GM21381 (cell line): ENCODE results near the gene CAP2.
"Not testable (repeated sequence)": the region's sequence is repeated elsewhere in the genome, so short reads cannot be mapped to it uniquely, and the experiment has no call there.

Experiments used
- ATAC-seq: cut with Tn5 transposase; IDR thresholded peaks from one replicate; pipeline ENCODE4 v1.9.1; 2021; ENCODE audit warnings: mild to moderate bottlenecking, moderate library complexity; ENCODE audit not compliant: unreplicated experiment

The CAP2 gene

DNA sequence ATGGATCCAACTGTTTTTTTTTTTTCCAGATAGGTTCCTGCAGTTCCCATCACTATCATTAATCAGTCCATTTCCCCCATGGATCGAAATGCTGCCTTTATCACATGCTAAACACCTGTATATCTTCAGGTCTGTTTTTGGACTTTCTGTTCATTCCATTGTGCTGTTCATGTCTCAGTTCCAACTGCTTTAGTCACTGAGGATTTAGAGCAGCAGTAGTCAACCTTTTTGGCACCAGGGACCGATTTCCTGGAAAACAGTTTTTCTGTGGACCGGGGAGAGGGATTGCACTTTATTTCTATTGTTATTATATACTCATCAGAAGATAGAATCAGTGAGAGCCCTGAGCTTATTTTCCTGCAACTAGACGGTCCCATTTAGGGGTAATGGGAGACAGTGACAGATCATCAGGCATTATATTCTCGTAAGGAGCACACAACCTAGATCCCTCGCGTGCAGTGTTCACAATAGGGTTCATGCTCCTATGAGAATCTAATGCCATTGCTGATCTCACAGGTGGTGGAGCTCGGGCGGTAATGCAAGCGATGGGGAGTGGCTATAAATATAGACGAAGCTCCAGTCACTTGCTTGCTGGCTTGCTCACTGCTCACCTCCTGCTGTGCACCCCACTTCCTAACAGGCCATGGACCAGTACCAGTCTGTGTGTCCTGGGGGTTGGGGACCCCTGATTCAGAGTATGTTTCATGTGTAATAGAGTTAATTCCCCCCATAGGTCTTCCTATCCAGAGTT, 46.0 kb downstream of the CAP2 start:
- ATAC-seq: no peak

DNA sequence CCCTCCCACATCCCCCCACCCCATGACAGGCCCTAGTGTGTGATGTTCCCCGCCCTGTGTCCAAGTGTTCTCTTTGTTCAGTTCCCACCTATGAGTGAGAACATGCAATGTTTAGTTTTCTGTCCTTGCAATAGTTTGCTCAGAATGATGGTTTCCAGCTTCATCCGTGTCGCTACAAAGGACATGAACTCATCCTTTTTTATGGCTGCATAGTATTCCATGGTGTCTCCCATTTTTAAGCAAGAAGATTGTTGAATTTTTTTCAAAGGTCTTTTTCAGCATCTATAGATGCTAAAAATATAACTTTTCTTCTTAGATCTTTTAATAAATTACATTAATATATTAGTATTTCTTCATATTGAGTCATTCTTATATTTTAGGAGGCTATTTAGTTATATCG, 47.4 kb downstream of the CAP2 start:
- not testable (repeated sequence) for ATAC-seq

DNA sequence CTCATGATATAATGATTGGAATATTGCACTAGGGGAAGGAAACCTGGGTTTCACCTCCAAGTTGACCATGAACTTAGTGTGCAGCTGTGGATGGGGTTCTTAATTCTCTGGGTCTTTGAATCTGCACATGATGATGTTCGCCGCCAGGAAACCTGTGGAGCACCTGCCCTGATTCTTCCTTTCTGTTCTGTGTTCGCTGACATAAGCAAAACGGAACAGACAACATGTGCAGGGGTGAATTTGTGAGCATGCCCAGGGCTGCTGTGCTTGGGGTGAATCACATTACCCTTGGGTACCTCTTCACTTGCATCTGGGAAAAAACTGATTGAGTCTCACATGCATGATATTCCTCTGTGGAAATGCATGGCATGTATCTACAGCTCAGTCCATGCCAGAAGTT, 48.8 kb downstream of the CAP2 start:
- no peak for ATAC-seq

DNA sequence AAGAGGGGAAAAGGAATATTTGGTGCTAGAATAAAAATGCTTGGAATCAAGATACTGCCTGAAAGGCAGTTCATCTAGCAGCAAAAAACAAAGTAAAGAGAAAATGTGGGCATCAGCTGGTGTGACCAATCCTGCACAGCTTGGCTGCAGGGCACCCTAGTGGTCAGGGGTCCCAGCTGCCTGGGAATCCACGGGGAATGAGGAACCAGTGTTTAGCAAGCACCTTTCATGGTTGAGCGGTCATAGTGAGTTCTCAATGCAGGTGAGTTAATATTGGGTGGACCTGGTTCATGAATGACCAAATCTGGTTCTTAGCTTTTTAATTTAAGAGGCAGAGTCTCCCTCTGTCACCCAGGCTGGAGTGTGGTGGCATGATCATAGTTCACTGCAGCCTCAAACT, 53.3 kb downstream of the CAP2 start:
- ATAC-seq: no peak

DNA sequence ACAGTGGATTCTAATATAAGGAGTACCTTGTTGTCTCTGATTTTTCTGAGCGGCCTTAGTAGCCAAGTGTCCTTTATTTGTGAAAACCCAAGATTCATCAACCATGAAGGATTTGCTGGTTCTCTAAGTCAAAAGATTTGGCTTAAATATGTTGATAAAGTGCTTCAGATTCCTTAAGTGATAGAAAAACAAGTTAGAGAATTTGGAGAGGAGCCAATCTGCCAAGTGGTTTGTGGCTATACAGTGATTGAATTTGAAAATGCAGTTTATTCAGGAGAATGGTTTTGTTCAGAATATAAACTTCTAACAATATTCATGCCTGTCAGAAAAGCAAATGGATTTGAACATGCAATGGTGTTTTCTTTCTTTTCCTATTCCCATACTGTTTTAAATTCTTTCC, 54.8 kb downstream of the CAP2 start:
- ATAC-seq: no peak

DNA sequence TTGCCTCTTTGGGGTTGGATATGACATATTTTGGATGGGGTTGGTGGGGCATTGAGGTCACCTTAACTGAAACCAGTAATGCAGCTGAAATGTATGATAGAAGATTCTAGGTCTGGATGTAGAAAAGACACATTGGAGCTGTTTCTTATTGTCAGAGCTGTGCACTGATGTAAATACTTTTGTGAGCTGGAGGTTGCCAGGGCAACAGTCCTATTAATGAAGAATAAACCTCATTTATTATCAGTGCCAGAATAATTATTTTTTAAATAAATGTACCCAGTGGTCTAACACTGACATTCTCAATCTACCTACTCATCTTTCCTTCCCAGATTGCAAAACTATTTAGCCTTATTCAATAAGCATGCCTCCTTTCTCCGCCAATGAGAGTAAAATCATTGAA, 57.0 kb downstream of the CAP2 start:
- ATAC-seq: no peak

DNA sequence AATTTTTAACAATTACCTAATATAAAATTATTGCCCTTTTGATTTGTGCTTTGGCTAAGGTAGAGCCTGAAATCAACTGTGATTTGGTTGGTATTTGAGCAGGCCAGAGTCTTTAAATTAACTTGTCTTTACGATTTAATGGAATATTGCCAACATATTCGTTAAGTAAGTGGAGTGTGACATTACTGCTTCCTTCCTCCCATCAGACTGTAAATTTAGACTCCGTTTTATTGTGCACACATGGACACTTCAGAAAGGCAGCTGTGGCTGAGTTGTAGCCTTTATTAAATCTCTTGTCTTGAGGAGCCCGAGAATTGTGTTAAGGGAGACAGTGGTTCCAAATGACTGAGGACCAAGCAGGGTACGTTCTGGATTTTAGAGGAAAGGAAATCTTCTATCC, 57.4 kb downstream of the CAP2 start:
- no peak for ATAC-seq

DNA sequence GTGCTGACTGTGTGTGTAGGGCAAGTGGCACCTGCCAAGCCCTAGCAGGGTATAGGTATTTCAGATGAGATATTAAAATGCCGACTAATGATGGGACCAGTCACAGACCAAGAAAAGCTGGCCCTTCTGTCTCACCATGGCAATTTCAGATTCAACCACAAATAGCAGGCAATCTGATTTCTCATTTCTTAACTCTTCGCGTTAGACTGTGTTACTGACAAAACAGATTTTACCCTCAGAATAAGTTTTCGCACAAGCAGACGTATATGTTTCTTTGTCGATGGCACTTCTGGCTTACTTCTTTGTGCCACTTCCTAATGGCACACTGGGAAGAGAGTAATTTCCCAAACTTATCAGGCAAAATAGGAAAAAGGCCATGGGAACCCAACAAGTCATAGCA, 58.7 kb downstream of the CAP2 start:
- ATAC-seq: no peak

DNA sequence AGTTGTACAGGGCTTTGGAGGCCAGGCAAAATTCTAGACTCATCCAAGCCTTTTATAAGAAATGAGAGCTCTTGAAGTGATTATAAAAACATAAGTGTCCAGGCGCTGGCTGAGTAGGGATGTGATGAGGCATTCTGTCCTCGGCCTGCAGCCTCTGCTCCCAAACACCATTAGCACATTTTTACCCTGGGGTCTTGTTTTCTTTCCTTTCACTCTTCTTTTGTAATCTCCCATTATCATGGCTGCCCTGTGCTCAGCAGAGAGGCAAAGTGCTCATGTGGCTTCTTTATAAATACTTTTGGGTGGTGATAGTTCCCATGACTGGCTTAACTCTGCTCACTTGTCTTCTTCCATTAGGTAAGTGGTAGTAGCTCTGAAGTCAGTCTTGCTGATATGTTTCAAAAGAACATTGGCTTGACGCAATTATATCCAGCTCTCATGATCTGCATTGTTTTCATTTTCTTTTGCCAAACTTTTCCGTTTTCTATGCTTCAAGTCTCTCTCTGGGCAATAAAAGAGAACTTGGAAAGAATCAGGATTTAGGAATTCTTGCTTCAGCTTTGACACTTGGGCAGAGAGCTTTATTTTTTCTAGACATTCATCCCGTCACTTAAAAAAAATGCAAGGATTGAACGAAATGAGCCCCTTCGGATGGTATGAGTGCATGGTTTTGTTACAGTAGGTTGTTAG, 61.1 kb downstream of the CAP2 start:
- ATAC-seq: no peak

DNA sequence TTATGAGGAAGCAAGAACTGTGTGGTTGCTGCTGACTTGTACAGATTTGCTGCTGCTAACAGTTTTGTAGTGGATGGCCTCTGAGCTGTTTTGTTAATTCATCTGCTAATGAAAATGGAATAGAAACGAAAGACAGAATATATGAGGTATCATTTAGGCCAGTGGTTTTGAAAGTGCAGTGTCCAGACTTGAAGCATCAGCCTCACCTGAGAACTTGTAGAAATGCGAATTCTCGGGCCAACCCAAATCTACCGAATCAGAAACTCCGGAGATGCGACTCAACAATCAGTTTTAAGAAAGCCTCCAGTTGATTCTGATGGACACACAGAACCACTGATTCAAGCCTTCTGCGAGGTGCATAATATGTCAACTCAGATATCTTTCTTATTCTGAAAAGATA, 62.5 kb downstream of the CAP2 start:
- ATAC-seq: no peak

DNA sequence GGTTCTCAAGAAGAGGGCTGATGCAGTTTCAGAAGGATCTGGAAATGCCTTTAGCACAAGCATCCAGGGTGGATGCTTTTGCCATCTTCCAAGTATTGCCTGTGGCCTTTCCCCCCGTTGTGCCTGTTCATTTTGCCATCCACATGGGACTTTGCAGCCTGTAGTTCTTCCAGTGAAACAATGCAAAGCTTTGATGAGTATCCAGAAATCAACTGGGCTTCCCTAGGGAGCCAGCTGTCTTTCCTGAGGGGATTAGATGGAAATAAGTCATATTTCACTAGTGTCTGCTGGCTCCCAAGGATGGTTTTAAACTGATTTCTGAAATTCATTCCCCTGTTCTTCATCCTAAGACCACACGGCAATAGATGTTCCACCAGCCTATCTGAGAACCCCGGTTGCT, 63.3 kb downstream of the CAP2 start:
- no peak for ATAC-seq

DNA sequence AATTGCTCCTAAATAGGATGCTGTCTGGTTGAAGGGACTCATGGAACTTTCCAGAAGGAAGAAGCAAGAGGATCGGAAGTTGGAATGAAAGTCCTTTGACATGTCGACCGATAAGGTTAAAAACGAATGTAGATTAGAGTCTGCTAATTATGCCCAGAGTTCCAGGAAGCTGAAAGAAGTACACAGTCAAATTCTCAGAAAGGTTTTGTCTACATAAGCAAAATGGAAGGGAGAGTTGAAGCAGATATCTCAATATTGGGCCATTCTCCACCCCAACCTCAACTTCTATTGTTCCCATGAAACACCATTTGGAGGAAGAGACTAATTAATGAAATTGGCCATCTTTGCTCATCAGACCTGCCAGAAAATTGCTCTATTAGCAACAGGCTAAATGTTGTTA, 64.0 kb downstream of the CAP2 start:
- no peak for ATAC-seq

DNA sequence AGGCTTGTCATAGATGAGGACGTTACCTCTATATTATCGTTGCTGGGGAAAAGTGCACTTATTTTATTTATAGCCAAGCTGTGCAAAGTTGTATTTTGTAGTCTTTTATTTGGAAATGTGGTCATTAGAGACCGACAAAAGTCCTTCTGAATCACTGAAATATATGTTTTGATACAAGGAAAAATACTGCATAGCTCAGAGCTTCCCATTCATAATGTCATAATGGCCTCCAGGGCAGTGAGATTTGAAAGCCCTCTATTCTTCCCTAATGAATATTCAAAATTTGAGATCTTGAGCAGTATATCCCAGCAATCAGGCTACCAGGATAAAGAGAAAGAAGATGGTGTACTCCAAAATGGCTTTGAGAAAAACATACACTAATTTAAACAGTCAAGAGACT, 64.6 kb downstream of the CAP2 start:
- no peak for ATAC-seq

DNA sequence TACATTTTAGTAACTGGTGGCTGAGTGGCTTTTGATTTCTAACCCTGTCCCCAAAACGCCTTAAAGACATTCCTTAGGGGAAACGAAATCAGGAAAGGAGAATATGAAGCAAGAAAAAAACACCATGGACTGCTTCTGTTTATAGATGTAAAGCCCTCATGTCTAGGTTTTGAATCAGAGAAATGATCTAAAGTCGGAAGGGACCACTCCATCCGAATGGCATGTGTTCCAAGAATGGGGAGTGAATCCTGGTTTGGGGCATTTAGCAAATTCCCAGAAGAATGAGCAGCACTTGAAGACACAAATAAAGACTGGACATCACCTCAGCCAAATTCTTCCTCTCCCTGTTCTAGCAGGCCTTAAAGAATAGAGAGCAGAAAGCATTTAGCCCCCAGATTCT, 65.6 kb downstream of the CAP2 start:
- no peak for ATAC-seq

DNA sequence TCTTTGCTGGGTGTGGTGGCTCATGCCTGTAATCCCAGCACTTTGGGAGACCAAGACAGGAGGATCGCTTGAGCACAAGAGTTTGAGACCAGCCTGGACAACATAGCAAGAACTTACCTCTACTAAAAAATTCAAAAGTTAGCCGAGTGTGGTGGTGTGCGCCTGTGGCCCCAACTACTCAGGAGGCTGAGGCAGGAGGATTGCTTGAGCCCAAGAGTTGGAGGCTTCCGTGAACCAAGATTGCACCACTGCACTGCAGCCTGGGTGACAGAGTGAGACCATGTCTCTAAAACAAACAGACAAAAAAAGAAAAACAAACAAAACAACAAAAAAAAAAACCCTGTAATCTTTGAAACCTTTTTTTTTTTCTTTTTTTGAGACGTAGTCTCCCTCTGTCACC, 67.5 kb downstream of the CAP2 start:
- ATAC-seq: no peak

DNA sequence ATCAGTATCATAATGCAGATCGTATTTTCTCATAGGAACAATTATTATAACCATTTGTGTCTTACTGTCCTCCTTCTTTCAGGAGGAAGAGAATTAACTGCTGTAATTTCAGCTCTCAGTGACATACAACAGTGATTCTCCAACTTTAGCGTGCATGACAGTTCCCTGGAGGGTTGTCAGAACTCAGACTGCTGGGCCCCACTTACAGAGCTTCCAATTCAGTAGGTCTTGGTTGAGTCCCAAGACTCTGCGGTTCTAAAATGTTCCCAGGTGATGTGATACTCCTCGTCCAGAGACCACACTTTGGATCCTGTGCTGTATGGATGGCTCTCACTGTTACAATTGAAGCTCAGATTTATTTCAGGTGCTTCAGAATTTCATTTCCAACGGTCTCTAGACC, 72.8 kb downstream of the CAP2 start:
- no peak for ATAC-seq

DNA sequence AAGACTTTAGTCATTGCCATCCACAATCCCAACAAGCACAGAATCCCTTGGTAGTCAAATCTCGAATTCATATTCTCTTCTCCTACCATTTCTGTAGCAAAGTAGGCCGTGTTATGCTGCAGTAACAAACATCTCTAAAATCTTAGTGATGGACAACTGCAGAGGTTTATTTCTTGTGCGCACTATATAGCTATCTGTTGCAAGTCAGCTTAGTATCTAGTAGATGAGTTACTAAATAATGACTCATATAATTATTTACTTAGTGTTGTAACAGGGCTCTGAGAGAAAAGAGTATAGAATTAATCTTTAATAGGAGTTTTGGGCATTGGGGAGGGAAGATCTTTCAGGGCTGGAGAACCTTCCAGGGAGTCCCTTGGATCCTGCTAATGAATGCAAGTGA, 73.3 kb downstream of the CAP2 start:
- ATAC-seq: no peak

DNA sequence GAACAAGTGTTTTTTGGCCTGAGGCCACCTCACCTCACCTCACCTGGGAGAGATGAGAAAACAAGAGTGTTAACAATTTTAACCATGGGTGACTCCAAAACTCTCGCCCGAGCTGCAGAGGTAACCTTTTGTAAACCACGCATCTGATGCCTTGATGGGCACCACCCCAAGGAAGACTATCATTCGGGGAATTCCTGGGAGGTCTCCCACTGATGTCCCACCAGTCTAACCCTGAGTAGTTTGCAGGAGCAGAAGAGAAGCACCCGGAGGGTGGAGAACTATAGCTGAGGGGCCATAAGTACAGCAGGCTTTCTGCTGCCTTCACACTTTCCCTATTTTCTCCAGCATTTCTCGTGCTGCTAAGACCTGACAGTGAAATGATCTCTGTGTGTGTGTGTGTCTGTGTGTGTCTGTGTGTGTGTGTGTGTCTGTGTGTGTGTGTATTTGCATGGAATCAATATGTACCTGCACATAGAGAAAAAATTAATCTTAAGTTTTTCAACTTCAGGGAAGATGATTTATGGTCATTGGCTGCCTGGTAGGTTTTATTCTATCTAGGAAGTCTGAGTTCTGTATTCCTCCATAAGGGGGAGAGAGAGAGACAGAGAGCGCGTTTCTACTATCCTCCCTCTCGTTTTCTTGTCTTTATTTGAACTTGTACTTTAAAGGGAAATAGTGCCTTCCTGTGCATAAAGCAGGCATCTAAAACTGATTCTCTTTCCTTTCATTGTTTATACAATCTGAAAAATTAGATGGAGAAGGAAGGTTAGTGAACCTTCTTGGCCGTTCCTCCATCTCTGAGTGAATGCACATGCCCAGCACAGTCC, 75.8 kb downstream of the CAP2 start:
- no peak for ATAC-seq

DNA sequence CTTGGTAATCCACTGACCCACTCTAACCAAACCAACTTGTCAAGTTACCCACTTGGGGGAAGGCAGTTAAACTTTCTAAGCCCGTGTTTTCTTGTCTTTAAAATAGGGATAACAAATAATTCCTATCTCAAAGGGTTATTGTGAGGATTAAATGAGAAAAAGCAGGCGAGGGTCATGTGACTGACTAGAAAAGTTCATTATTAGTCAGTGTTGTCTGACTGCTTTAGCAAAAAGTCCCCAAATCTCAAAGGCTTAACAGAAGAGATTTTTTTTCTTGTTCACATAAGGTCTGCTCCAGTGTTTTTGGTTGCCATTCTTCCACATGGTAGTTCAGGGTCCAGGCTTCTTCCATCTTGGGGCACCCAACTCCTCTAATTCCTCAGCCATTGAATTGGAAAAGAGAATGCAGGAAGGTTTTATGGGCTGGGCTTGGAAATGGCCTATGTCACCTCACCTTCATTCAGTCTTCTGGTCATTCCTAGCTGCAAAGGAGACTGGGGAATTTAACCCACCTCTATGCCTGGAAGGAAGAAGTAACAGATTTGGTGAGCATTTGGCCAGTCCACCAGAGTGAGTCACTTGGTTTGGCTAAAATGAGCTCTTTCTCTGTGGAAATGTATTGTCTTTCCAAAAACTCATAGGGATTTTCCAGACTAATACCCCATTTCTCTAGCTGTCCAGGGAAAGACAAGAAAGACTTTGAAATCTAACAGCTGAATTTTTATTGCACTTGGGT, 77.0 kb downstream of the CAP2 start:
- no peak for ATAC-seq

DNA sequence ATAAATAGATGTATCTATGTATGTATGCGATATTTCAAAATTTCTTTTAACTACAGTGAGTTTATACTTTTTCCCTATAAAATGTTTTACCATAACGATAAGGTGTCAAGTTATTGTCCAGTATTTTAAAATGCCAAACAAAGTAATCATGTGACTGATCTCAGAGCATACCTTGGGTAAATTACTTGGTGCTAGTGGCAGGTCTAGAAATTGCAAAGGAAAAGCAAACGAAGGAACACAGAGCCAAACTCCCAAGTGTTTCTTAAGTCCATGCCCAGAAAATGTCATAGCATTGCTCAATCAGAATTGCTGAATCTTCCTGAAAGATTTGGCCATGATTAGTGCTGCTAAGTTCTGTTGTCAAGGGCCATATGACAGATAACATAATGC, 77.5 kb downstream of the CAP2 start:
- ATAC-seq: no peak

DNA sequence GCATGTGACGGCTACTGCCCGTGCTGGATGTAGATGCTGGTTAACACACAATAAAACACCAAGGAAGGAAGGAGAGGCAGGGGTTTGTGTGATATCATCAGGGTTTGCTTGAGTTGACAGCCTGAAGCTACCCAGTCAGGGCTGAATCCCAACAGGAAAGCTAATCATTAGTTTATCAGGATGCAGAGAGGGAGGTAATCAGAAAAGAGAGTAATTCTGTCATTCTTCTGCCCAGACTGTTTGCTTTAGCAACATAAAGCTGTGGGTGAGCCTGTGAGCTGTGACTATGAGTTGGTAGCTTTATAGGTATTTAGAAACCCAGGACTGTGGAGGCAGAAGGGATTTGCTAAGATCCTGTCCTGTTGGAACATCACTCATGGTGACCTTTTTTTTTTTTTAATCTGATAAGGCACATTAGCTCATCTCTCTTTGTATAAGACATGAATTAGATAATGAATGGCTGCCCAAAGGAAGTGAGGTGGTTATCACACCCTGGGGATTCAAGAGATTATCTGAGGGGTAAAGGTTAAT, 79.3 kb downstream of the CAP2 start:
- ATAC-seq: no peak
